Measurements from ENCODE around the gene DCX. TPM values are rescaled to one million over a fixed set of nuclear protein-coding genes. Genes with fewer than 3 reads are reported as not detected.

The DCX gene
- total RNA-seq, 1 donor from 2014 or later, result not detected

- no peak for DNase-seq (ENCODE audit: extremely low spot score in 2 of 2)
- Histone ChIP-seq H3K27ac (no peak overlapping the region), H3K36me3 (no peaks in the 10 kb centered on the region), H3K27me3 (no peaks in the 10 kb centered on the region), H3K9me3 (no peaks in the 10 kb centered on the region), H3K4me3 (no peak overlapping the region), H3K4me1 (no peaks in the 10 kb centered on the region)
- TF ChIP-seq POLR2A (IDR thresholded peaks at IDR 0.05), result no peak
- no peak for TF ChIP-seq POLR2AphosphoS5 (IDR thresholded peaks at IDR 0.05; ENCODE audit: insufficient read depth in 1 of 2, low read depth in 1 of 2)
- TF ChIP-seq CTCF (IDR thresholded peaks at IDR 0.05), result no peak
- intact Hi-C loops (cut with DNase I), result no loop called here
Measured at GRCh38 chrX:111329370-111329769, 82.6 kb downstream of the DCX start.

- no peak overlapping the region for H3K4me3 ChIP-seq
- no peaks in the 10 kb centered on the region for H3K36me3 ChIP-seq
- no peak overlapping the region for H3K27ac ChIP-seq
- no peak for DNase-seq (ENCODE audit: extremely low spot score in 2 of 2)
- TF ChIP-seq CTCF (IDR thresholded peaks at IDR 0.05) (no peak), POLR2AphosphoS5 (IDR thresholded peaks at IDR 0.05; ENCODE audit: insufficient read depth in 1 of 2, low read depth in 1 of 2) (no peak), POLR2A (IDR thresholded peaks at IDR 0.05) (no peak)
- no peaks in the 10 kb centered on the region for H3K4me1 ChIP-seq
- H3K9me3 ChIP-seq, result no peaks in the 10 kb centered on the region
- intact Hi-C loops (cut with DNase I), result no loop called here
- H3K27me3 ChIP-seq, result no peaks in the 10 kb centered on the region
Measured at GRCh38 chrX:111328858-111329257, 83.1 kb downstream of the DCX start.

- no peaks in the 10 kb centered on the region for H3K9me3 ChIP-seq
- TF ChIP-seq POLR2AphosphoS5 (IDR thresholded peaks at IDR 0.05; ENCODE audit: insufficient read depth in 1 of 2, low read depth in 1 of 2), result no peak
- TF ChIP-seq POLR2A (IDR thresholded peaks at IDR 0.05), result no peak
- no peak for TF ChIP-seq CTCF (IDR thresholded peaks at IDR 0.05)
- no peaks in the 10 kb centered on the region for H3K36me3 ChIP-seq
- intact Hi-C loops (cut with DNase I), result no loop called here
- no peaks in the 10 kb centered on the region for H3K4me1 ChIP-seq
- no peak for DNase-seq (ENCODE audit: extremely low spot score in 2 of 2)
- no peak overlapping the region for H3K4me3 ChIP-seq
- no peak overlapping the region for H3K27ac ChIP-seq
- no peaks in the 10 kb centered on the region for H3K27me3 ChIP-seq
Measured at GRCh38 chrX:111322231-111322855, 89.6 kb downstream of the DCX start.

GRCh38 chrX:111319451-111319850, 92.5 kb downstream of the DCX start:
- Histone ChIP-seq H3K4me1 (no peaks in the 10 kb centered on the region), H3K27me3 (no peaks in the 10 kb centered on the region), H3K36me3 (no peaks in the 10 kb centered on the region), H3K4me3 (no peak overlapping the region), H3K27ac (no peak overlapping the region), H3K9me3 (no peaks in the 10 kb centered on the region)
- no peak for DNase-seq (ENCODE audit: extremely low spot score in 2 of 2)
- TF ChIP-seq POLR2A (IDR thresholded peaks at IDR 0.05) (no peak), POLR2AphosphoS5 (IDR thresholded peaks at IDR 0.05; ENCODE audit: insufficient read depth in 1 of 2, low read depth in 1 of 2) (no peak), CTCF (IDR thresholded peaks at IDR 0.05) (no peak)
- intact Hi-C loops (cut with DNase I), result no loop called here

GRCh38 chrX:111318901-111319300, 93.1 kb downstream of the DCX start:
- intact Hi-C loops (cut with DNase I), result no loop called here
- TF ChIP-seq POLR2AphosphoS5 (IDR thresholded peaks at IDR 0.05; ENCODE audit: insufficient read depth in 1 of 2, low read depth in 1 of 2), result no peak
- no peak for TF ChIP-seq POLR2A (IDR thresholded peaks at IDR 0.05)
- TF ChIP-seq CTCF (IDR thresholded peaks at IDR 0.05), result no peak
- no peaks in the 10 kb centered on the region for H3K36me3 ChIP-seq

More at GRCh38 chrX:111318901-111319300, 93.1 kb downstream of the DCX start:
- Histone ChIP-seq H3K4me3 (no peak overlapping the region), H3K4me1 (no peaks in the 10 kb centered on the region), H3K27ac (no peak overlapping the region), H3K27me3 (no peaks in the 10 kb centered on the region), H3K9me3 (no peaks in the 10 kb centered on the region)
- DNase-seq (ENCODE audit: extremely low spot score in 2 of 2), result no peak
